ENCODE data around the gene STRIP1.

STRIP1 gene, protein sequence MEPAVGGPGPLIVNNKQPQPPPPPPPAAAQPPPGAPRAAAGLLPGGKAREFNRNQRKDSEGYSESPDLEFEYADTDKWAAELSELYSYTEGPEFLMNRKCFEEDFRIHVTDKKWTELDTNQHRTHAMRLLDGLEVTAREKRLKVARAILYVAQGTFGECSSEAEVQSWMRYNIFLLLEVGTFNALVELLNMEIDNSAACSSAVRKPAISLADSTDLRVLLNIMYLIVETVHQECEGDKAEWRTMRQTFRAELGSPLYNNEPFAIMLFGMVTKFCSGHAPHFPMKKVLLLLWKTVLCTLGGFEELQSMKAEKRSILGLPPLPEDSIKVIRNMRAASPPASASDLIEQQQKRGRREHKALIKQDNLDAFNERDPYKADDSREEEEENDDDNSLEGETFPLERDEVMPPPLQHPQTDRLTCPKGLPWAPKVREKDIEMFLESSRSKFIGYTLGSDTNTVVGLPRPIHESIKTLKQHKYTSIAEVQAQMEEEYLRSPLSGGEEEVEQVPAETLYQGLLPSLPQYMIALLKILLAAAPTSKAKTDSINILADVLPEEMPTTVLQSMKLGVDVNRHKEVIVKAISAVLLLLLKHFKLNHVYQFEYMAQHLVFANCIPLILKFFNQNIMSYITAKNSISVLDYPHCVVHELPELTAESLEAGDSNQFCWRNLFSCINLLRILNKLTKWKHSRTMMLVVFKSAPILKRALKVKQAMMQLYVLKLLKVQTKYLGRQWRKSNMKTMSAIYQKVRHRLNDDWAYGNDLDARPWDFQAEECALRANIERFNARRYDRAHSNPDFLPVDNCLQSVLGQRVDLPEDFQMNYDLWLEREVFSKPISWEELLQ

DNA sequence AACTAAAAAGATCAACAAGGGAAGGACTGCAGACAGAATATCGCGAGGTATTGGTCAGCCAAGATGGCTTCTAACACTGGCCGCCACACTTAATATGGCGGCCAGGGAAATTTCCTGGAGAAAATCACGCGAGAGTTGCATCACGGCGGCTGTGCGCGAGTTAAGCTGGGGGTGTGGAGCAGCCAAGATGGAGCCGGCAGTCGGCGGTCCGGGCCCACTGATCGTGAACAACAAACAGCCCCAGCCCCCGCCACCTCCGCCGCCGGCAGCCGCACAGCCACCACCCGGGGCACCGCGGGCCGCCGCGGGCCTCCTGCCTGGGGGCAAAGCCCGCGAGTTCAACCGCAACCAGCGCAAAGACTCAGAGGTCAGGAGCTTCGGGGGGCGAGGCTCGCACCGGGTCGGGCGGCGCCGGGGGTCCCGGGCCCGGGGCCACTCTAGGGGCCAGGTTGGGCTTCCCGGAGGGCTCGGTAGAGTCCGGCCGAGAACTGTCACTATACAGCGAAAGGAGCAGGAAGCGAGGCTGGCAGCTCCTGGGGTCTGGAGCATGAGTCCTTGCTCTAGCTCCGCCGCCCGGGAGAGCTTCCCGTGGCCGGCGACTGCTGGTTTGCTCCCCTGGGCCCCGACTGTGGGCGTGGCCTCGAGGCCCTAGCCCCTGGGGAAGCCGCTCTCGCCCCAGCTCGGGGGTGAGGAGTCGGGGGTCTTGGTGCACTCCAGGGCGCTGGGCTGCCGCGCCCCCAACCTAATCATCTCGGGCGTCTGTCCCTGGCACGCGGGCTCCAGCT lies at the start of gene STRIP1:
Gene STRIP1, plus strand, starts transcription at position 174 of the 785 bp plus-strand sequence. Its CDS starts 14 bp downstream, at position 188.
- peak; percentile 89 to 92 for DNase-seq

DNA sequence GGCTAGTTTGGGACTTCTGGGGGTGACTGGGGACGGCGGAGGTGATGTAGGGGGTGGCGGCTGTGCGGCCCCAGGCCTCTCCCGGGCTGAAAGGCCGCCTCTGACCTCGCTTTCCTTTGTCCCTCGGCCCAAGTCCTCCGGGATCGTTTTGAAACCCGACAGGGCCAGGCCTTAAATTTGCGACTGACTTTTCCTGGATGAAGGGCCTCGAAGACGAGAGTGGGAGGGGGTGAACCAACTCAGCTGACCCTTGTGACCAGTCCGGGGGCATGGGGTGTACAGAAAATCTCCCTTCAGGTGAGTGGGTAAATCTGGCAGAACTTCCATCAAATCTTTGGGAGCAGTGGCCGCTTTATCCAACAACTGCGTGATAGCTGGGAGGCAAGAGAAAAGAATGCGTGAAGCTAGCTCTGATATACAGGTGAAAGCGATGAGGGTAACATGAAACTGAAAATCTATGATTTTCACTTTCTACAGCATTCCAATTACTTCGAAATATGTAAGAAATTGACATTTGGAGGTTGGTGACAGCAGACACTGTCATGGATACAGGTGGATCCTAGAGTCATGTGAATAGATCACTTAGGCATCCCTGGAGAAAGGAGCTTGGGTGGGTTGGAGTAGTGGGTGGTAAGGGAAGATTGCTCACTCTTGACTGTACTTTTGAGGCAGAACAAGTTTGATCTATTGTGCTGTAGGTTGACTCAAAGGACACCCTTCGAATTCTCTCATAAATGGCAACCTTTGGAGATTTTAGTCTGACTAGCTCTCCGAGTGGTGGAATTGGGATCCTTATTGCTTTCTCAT lies 49.0 kb upstream of the STRIP1 start:
- DNase-seq: peak in 1 of 2 experiments; percentile 13

DNA sequence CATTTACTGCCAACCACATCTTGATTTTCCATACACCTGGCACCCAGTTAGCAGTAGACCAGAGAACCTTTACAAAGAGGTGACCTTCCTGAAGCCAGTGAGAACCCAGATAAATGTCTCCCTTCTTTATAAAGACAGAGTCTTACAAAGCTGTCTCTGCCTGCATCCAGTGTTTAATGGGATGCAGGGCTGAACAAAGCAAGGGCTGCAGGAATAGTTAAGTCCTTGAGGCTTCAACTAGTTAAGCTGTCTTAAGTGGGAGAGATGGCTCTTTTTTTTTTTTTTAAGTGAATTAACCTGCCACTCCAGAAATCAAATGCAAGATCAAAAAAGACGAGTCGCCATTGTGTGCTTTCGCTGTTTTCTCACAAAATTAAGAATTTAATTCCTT lies 48.4 kb upstream of the STRIP1 start:
- DNase-seq: no peak

DNA sequence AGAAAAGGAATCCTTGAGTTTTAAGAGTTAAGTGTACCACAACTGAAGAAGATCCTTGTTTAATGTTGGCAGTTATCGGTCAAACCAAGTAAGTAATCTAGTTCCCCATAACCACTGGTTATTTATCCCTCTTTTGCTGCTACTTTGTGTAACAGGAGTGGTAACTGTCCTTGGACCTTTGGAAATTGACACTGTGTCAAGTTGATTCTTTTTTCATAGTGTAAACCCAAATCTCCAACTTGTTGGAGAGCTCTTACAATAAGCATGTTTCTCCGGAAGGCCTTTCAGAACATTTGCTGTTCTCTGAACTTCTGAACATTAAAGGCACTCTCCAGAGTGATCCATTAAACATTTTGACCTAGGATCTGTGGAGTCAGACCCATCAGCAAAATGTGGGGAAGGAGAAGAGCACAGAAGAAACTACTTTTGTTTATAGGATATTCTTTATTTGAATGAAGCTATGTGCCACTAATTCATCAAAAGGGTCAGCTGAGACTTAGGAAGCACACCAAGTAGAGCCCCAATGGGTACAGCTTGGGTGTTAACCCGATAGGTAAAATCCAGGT lies 46.0 kb upstream of the STRIP1 start:
- DNase-seq: no peak

DNA sequence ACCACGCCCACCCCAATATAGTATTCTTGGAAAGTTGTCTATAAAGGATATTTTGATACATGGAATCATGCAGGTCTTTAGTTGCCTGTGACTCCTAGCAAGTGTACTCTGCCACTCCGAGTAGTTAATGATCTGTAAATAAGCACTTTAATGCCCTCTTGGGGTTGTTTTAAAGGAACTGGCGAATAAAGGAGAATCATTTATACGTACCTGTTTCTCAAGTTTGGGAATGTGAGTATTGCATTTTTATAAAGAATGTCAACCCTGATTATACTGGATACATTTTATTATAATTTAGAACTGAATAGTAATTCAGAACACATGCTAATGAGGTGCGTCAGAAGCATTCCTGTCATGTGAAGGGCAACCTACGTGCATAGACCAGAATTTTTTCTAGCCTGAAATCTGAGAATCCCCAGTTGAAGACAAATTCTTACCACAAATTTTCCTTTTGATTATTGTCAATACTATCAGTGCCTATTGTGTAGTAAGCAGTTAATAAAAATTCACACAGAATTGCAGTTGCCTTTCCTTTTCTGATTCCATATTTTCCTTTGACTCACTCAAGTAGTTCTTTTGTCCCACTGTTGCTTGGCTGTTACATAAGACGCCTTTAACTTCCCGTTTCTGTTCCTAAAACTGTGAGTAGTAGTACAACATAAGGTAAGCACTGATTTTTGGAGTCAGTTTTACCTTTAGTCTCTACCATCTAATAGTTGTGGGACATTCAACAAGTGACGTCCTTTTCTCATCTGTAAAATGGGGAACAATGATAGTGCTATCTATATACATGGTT lies 44.7 kb upstream of the STRIP1 start:
- DNase-seq: no peak

DNA sequence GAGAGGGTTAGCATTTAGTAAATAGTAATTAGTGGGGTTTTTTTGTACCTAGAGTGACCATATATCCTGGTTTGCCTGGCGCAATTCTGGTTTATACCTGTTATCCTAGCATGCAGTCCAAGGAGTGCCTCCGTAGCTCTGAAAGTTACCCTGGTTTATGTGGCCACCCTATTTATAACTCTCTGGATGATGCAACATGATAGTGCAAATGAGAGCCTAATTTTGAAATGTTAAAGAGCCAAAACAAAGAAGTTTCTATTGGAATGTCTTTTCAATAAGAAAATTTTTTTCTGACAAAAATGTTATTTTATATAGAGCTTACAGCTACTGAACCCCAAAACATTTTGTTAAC lies 44.1 kb upstream of the STRIP1 start:
- DNase-seq: no peak

DNA sequence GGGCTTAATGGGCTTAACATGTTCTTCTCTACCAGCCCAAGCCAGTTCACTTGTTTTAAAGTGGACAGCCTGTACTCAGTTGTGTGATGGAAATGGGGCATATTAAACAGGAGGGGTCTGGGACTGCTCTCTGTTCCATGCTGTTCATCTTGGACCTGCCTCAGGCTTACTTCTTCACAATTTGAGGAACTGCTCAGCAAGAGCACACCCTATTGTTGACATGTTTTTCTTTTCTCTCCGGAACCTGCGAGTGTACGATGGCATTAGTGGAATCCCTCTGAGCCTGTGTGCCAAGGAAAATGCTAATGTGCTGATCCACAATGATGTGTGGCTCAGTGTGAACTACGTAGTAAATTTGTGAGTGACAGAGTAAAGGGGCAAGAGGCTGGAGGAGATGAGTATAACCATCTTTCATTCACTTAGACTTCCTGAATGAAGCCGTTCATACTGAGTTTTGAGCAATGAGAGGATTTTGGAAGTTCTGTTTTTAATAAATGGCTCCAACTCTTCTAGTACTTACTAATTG lies 43.0 kb upstream of the STRIP1 start:
- DNase-seq: no peak

DNA sequence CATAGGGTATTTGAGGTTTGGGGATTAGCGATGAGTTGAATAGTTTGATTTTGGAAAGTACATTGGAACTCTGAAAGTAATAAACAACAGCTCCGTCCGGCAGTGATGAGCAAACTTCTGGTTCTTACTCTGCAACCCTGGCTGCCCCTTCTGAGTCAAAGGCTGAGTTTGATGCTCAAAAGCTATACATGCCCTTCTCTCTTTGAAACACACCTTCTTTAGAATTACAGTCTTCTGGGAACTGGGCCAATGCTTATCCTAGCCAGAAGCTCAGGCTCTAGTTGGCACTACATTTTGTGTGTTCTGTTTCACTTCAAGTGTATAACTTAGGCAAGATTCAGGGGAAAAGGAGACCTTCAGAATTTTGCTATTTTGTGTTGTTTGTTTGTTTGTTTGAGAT lies 40.5 kb upstream of the STRIP1 start:
- no peak for DNase-seq

DNA sequence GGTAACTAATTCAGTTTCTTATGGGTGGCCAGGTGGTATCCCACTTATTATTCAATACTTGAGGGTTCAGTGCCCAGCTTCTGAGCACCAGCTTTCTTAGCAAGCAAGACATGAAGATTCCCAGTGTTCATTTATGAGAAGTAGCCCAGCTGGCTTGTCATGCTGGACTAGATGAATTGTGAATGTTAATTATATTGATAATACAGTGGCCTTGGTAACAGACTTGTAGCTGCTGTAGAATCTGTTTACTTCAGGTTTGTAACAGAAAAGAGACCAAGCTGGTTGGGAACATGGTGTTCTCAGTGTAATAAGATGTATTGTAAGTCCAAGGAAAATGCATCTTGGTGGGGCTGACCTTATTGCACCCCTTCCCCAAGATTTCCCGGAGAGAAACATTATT lies 39.8 kb upstream of the STRIP1 start:
- no peak for DNase-seq

DNA sequence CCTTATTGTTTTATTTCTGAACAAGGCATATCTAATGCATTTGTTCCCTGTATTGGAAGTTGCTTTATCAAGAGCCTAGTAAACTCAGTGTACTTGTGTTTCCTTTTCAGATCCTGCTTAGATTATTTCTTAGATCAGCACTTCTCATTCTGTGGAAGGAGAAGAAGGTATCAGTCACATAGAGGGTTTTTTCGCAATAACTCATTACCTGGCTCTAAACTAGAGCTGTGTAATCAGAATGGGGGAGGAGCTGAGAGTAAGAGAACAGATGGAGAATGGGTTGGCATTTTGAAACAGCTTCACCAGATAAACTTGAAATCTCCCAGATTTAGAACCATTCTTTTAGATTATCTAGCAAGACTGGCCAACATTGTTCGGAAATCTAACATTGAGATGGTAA lies 38.9 kb upstream of the STRIP1 start:
- no peak for DNase-seq

DNA sequence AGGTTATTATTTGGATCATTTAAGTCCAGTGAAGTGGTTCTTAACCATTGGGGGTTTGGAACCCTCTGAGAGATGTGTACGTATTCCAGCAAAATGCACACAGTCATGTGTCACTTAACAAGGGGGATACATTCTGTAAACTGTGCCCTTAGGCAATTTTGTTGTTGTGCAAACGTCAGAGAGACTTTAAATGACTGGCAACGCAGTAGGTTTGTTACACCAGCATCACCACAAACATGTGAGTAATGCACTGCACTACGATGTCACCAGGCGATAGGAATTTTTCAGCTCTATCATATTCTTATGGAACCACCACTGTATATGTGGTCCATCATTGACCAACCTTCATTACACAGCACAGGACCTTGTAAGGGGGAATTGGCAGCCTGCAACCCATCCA lies 37.9 kb upstream of the STRIP1 start:
- DNase-seq: no peak

DNA sequence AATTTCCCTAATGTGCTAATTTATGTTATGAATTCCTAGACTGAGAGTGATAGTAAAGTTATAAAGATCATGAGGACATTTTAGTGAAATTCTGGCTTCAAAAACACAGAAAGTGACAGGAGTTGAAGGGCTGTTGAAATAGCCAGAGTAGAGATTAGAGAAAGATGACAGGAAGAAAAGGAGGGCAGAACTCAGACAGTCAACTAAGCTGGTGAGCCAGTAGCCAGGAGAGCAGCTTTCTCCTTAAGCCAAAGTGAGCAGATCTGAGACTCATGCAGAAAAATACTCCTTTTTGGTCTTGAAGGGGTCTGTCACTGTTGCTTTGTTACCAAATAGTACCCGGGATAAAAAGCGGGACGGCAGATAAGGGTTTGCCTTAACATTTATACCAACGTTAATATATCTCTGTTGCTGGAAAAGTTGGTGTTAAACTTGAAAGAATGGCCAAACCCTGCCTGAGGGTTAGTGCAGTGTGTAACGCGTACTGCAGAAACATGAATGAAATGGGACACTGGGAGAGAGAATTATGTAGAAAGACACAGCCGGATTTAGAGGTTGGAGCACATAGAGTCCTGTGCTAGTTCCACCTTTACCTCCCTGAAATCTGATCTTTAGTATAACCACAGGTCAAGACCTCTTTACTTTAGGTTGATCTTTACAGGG lies 37.1 kb upstream of the STRIP1 start:
- DNase-seq: no peak

DNA sequence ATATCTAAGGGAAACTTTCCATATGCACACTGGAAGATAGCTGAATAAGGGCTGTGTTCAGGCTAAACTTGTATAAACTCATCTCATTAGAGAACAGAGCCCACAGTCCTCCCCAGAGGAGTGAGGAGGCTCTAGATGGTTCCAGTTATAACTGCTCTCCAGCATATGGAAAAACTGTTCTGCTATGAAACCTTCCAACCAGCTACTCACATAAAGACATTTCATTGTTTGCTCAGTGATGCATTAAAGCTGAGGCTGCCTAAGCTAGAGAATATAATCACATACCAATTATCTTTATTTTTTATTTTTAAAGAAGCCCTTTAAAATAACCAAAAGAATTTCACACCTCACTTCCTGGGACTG lies 36.6 kb upstream of the STRIP1 start:
- DNase-seq: no peak

DNA sequence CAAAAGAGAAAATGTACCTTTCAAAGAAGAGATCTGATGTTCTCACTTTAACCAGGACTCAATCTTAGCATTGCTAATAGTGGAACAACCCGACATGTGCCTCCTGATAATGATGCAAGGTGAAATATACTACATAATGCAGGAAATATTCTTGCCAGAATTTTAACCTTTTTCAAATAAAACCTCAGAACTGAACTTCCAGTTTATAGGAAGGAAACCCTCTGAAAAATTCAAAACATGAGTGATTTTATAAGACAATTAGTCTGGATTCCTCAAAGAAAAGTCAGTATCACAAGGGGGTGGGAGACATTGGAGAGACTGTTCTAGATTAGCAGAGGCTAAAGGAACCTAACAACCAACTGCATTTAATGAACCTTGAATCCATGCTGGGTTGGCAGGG lies 31.7 kb upstream of the STRIP1 start:
- DNase-seq: no peak

DNA sequence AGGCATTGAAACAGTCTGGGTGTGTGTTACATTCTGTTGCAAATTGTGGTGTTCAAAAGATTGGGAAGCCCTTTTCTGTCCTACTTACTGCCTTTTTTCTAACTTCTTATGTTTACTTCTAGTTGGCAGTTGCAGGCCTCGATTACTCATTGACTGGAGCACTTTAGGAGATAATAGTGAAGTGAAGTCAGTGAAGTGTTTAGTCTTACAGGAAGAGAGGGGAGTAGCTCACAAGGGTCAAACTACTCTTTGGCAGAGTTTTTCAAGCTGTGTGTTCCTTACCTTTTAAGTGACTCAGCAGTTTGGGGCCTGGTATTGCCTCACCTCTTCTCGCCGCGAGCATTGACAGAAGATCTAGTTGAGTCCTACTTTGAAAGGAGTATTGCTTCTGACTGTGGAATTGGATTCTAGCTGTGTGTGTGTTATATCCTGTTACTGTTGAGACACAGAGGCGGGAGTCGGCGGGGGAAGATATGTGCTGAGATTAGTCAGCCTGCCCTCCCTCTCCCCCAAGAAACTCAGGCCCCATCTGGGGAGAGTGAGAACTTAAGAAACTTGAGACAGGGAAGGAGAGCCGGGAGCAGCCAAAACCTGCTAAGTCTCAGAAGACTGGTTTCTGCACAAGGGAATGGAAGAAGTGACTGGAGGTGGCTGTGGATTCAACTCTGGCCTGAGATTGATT lies 30.5 kb upstream of the STRIP1 start:
- peak; percentile 57 to 68 for DNase-seq

DNA sequence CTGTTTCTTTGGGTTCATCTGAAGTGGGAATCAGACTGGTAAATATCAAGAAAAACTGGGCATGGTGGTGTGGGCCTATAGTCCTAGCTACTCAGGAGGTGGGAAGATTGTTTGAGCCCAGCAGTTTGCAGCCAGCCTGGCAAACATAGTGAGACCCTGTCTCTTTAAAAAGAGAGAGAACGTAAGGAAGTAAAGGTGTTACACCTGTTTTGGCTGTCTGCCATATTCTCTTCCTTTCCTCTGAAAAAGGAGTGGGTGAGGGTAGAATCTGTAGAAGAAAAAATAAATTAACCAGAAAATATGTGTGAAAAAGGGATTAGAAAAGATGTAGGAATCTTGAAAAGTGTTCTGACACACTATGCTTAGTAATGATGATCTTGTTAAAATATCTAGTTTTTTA lies 29.8 kb upstream of the STRIP1 start:
- no peak for DNase-seq

DNA sequence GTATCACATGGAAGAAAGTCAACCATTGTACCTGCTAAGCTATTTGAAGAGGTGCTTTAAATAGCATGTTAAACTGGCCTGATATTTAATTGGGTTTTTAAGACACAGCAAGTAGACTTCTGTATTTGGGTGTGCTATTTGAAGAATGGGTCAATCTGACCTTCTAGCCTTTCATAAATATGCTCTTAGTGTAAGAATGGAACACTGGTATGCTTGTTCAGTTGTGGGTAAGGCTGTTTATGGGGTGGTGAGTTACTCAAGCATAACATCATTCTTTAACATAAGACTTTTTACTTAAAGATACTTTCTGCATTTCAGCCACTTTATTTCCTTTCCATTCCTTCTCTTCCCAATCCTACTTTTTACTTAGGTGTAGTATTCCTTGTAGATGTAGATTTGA lies 28.5 kb upstream of the STRIP1 start:
- no peak for DNase-seq

DNA sequence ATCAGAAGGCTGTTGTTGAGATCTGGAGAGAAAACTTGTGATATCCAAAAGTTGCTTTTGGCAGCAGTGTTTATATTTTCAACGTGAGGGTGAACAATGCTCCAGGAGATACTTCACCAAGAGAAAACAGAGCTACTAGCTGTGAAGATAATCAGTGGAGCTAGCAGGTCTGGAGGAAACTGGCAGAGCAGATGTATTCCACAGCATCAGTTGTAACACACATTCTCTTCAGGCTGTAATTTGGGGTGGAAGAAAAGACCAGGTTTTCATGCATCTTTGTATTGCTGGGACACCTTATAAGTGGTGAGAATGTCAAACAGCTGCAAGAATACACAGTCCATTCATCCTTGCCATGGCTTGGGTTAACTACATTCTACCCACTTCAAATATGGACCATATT lies 27.9 kb upstream of the STRIP1 start:
- no peak for DNase-seq

DNA sequence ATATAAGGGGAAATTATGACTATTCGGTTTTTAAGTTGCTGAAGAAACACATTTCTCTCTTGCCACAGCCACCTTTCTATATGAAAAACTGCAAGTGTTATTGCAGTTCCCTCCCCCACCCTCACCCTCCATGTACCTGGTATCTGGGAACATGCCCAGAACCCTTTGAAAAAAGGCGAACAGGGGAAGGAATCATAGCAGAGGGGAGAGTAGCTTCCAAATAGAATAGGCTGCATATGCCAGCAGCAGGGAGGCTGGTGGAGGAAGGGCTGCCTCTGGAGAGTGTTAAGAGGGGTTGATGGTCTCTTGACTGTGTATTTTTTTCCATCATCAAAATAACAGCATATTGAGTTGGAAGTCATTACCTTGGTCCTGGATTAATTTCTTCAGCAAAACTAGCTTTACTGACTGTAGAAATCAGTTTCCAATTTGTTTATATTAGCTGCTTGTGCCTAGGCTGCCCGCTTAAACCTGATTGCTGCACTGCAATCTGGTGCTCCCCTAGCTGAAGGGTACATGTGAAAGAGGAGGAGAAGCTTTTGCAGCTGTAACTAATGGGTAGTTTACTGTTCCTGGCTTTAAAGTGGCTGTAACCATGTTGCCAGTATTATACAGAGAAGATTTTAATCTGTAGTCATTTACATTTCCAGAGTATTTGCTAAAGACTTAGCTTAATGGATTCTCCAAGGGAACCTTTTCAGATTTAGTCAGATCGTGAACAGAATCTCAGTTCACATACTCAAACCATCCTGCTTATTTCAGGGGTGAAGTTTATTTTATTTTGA lies 27.2 kb upstream of the STRIP1 start:
- DNase-seq: no peak

Measured in activated CD4-positive, alpha-beta T cell treated with anti-CD3 and anti-CD28 coated beads, Interleukin-2, amount 50 U/mL, for 48 hours (primary cell).